Measurements from ENCODE around the gene GAST. TPM values are rescaled to one million over a fixed set of nuclear protein-coding genes. Genes with fewer than 3 reads are reported as not detected.
A peak's percentile ranks its signal among the peaks of the same experiment; 100 is the strongest.

GAST gene
- total RNA-seq, 4 donors from 2014 or later = not detected

DNA sequence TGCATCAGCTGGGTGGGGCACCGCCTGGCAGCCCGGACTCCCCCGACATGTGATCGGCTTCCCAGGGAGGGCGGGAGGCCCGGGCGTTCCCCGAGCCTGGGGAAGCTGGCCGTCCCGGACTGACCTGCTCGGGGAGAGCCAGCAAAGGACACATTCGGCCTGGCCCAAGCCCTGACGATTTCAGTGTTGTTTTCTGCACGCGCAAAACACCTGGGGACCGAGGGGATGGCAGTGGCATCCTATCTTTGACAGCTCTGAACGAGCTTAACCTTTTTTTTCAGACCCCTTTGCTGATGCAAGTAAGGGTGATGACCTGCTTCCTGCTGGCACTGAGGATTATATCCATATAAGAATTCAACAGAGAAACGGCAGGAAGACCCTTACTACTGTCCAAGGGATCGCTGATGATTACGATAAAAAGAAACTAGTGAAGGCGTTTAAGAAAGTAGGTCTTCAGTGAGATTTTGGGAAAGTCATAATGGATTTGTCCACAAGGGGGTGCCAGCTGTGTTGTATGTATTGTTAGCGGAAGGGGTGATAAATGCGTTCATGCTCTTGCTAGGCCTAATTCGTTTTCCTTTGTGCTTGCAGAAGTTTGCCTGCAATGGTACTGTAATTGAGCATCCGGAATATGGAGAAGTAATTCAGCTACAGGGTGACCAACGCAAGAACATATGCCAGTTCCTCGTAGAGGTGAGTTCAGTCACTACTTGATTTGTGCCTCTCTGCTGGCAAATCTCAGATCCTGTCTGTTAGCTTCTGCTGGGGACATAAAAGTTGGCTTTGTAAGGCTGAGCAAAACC lies 22.4 kb upstream of the GAST start:
- H3K9me3 ChIP-seq = no peaks in the 10 kb centered on the region
- DNase-seq (ENCODE audit: extremely low spot score) = no peak
- intact Hi-C loops (cut with DNase I) = no loop called here
- H3K4me3 ChIP-seq = peak overlapping the region; percentile 74 to 94 (median 90)
- peak overlapping the region; percentile 98 to 100 (median 100) for H3K27ac ChIP-seq (replicated peaks in 1 of 4)
- H3K36me3 ChIP-seq = peaks cover 50 to 54% (median 53%) of the 10 kb centered on the region in 4 donors
- H3K27me3 ChIP-seq = no peaks in the 10 kb centered on the region
- TF ChIP-seq POLR2AphosphoS5 (IDR thresholded peaks at IDR 0.05) = no peak
- TF ChIP-seq, protein P1, sequence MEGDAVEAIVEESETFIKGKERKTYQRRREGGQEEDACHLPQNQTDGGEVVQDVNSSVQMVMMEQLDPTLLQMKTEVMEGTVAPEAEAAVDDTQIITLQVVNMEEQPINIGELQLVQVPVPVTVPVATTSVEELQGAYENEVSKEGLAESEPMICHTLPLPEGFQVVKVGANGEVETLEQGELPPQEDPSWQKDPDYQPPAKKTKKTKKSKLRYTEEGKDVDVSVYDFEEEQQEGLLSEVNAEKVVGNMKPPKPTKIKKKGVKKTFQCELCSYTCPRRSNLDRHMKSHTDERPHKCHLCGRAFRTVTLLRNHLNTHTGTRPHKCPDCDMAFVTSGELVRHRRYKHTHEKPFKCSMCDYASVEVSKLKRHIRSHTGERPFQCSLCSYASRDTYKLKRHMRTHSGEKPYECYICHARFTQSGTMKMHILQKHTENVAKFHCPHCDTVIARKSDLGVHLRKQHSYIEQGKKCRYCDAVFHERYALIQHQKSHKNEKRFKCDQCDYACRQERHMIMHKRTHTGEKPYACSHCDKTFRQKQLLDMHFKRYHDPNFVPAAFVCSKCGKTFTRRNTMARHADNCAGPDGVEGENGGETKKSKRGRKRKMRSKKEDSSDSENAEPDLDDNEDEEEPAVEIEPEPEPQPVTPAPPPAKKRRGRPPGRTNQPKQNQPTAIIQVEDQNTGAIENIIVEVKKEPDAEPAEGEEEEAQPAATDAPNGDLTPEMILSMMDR (IDR thresholded peaks at IDR 0.05) = peak in 2 of 3 experiments; percentile 45 to 56
- peaks cover 27 to 44% (median 34%) of the 10 kb centered on the region in 4 donors for H3K4me1 ChIP-seq
- WGBS = 4% methylated on average over 23 of the region's 27 CpGs

GRCh38 chr17:41690497-41690896 lies 21.6 kb upstream of the GAST start:
- Histone ChIP-seq H3K27ac (replicated peaks in 1 of 4) (peak overlapping the region; percentile 98 to 100 (median 100)), H3K36me3 (peaks cover 53 to 62% (median 60%) of the 10 kb centered on the region in 4 donors)
- WGBS = 67% methylated on average over 2 of the region's 2 CpGs

DNA sequence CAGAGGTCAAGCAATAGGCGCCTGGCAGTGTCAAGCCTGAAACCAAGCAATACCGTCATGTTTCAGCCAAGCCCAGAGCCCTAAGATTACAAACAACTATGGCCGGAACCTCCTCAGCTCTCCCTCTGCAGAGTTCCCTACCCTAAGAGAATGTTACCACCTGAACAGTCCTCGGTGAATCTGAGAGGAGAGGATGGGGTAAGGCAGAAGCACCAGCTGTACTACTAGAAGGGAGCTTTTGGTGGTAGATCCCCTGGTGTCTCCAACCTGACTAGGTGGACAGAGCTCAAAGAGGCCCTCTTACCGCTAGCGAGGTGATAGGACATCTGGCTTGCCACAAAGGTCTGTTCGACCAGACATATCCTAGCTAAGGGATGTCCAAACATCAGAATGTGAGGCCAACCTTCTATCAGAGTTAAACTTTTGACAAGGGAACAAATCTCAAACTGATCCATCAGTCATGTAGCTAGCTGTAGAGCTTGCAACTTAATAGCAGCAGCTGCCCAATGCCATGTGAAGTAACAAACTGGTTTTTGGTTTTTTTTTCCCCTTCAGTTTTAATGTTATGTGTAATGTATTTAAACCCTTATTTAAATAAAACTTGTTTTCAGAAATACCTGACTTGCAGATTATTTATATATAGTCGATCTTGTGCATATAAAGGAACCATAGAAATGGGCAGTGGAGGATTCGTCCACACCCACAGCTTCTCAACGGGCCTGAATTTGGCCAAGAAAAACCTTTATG lies 20.9 kb upstream of the GAST start:
- H3K4me3 ChIP-seq = peak overlapping the region; percentile 74 to 94 (median 90)
- peak overlapping the region; percentile 98 to 100 (median 100) for H3K27ac ChIP-seq (replicated peaks in 1 of 4)
- intact Hi-C loops (cut with DNase I) = no loop called here
- no peak for DNase-seq (ENCODE audit: extremely low spot score)
- no peaks in the 10 kb centered on the region for H3K9me3 ChIP-seq
- no peak for TF ChIP-seq POLR2AphosphoS5 (IDR thresholded peaks at IDR 0.05)
- TF ChIP-seq EP300 (IDR thresholded peaks at IDR 0.05) = no peak
- TF ChIP-seq POLR2A (IDR thresholded peaks at IDR 0.05; ENCODE audit: low read depth) = no peak
- TF ChIP-seq, protein P1 (IDR thresholded peaks at IDR 0.05) = no peak
- no peaks in the 10 kb centered on the region for H3K27me3 ChIP-seq
- peaks cover 35 to 50% (median 44%) of the 10 kb centered on the region in 4 donors for H3K4me1 ChIP-seq
- 68% methylated on average over 10 of the region's 10 CpGs for WGBS
- peaks cover 53 to 62% (median 60%) of the 10 kb centered on the region in 4 donors for H3K36me3 ChIP-seq

More at GRCh38 chr17:41690497-41690896, 21.6 kb upstream of the GAST start:
- intact Hi-C loops (cut with DNase I) = no loop called here
- Histone ChIP-seq H3K4me1 (peaks cover 28 to 44% (median 37%) of the 10 kb centered on the region in 4 donors), H3K9me3 (no peaks in the 10 kb centered on the region), H3K4me3 (peak overlapping the region; percentile 74 to 94 (median 90)), H3K27me3 (no peaks in the 10 kb centered on the region)
- TF ChIP-seq, protein P1 (IDR thresholded peaks at IDR 0.05) = no peak
- TF ChIP-seq EP300 (IDR thresholded peaks at IDR 0.05) (no peak), POLR2AphosphoS5 (IDR thresholded peaks at IDR 0.05) (no peak), POLR2A (IDR thresholded peaks at IDR 0.05; ENCODE audit: low read depth) (no peak)
- no peak for DNase-seq (ENCODE audit: extremely low spot score)

- WGBS = 86% methylated on average over 11 of the region's 11 CpGs
- Histone ChIP-seq H3K36me3 (peaks cover 53 to 62% (median 60%) of the 10 kb centered on the region in 4 donors), H3K4me3 (no peak overlapping the region), H3K9me3 (no peaks in the 10 kb centered on the region), H3K4me1 (peaks cover 39 to 59% (median 55%) of the 10 kb centered on the region in 4 donors), H3K27me3 (no peaks in the 10 kb centered on the region), H3K27ac (replicated peaks in 1 of 4) (peak overlapping the region in 2 of 4 donors; percentile 23 to 100)
- TF ChIP-seq POLR2A (IDR thresholded peaks at IDR 0.05; ENCODE audit: low read depth) = no peak
- TF ChIP-seq, protein P1 (IDR thresholded peaks at IDR 0.05) = no peak
- TF ChIP-seq EP300 (IDR thresholded peaks at IDR 0.05) = no peak
- TF ChIP-seq POLR2AphosphoS5 (IDR thresholded peaks at IDR 0.05) = no peak
- intact Hi-C loops (cut with DNase I) = no loop called here
- DNase-seq (ENCODE audit: extremely low spot score) = no peak
These were observed 19.2 kb upstream of the GAST start for GRCh38 chr17:41692722-41693521.
